Uterus (tissue), 4 donors: ENCODE measurements around the gene OR52B6. TPM values are rescaled to one million over a fixed set of nuclear protein-coding genes. Genes with fewer than 3 reads are reported as not detected.

Experiments
- DNase-seq, 2 donors: peaks; one replicate each; pipeline ENCODE4 v3.0.0-alpha.2; 2019 to 2020
- H3K27ac ChIP-seq, 2 donors: fragments of 200-600 bp; sonication (generic); 1 replicate in 1 of 2; 2 replicates in 1 of 2; pipeline ENCODE4 v1.5.1; 2016 to 2018
- H3K27me3 ChIP-seq, 2 donors: fragments of 200-600 bp; sonication (generic); one replicate each; pipeline ENCODE4 v1.5.1; 2018 to 2019; ENCODE audit warnings: control low read depth in 1 of 2
- H3K36me3 ChIP-seq, 2 donors: fragments of 200-600 bp; sonication (generic); one replicate each; pipeline ENCODE4 v1.5.1; 2019; ENCODE audit warnings: control low read depth in 1 of 2
- H3K4me1 ChIP-seq, 2 donors: fragments of 200-600 bp; sonication (generic); one replicate each; pipeline ENCODE4 v1.5.1; 2018 to 2019; ENCODE audit warnings: control low read depth in 1 of 2
- H3K4me3 ChIP-seq, 2 donors: fragments of 200-600 bp; sonication (generic); 1 replicate in 1 of 2; 2 replicates in 1 of 2; pipeline ENCODE4 v1.5.1; 2018 to 2019; ENCODE audit warnings: mild to moderate bottlenecking in 1 of 2
- H3K9me3 ChIP-seq, 2 donors: fragments of 200-600 bp; sonication (generic); one replicate each; pipeline ENCODE4 v1.5.1; 2019; ENCODE audit warnings: control low read depth in 1 of 2
- CTCF ChIP-seq, 4 experiments: fragments of 200-600 bp in 2 of 4; fragments of 450-650 bp in 2 of 4; sonication (generic) in 2 of 4; IDR thresholded peaks; one replicate each; pipeline ENCODE4 v1.5.1; 2016 to 2019; ENCODE audit warnings: antibody characterized with exemption in 4 of 4, mild to moderate bottlenecking in 2 of 4, moderate library complexity in 1 of 4
- POLR2A ChIP-seq, 2 donors: fragments of 450-650 bp; IDR thresholded peaks; one replicate each; pipeline ENCODE4 v1.6.1; 2016; ENCODE audit warnings: antibody characterized with exemption in 2 of 2, mild to moderate bottlenecking in 1 of 2, moderate library complexity in 1 of 2
- intact Hi-C: fragments of 100-400 bp; cut with DNase I; formaldehyde crosslinking; loops from one replicate; pipeline ENCODE4 v1.15.1; 2023; ENCODE audit warnings: low total_unique reads
- total RNA-seq, 4 donors: library from RNA; depleted of rRNA in 3 of 4; stranded (reverse); fragments of >200 nt in 3 of 4; gene quantifications; one replicate each; pipeline versions ENCODE4 v1.1.0 to v1.2.4, GENCODE V29; 2014 to 2023
- donor health status: DM: yes; HTN: yes; CAD: no.

OR52B6 gene
- total RNA-seq: not detected

- H3K4me3 ChIP-seq: no peak within 1 kb of the TSS
- no peaks in the 10 kb centered on the region for H3K9me3 ChIP-seq
- H3K4me1 ChIP-seq: no peaks in the 10 kb centered on the region
- no peak for TF ChIP-seq CTCF (IDR thresholded peaks at IDR 0.05)
- TF ChIP-seq POLR2A (IDR thresholded peaks at IDR 0.05): no peak
- H3K27ac ChIP-seq: no peak within 1 kb of the TSS
- H3K36me3 ChIP-seq: no peaks in the 10 kb centered on the region
- DNase-seq: no peak
- intact Hi-C loops: no loop called here
- no peaks in the 10 kb centered on the region for H3K27me3 ChIP-seq
These were observed at the start of gene OR52B6 for GRCh38 chr11:5580577-5580976. Gene OR52B6, plus strand, starts transcription at chr11:5580877. Its CDS starts 0 bp downstream, at chr11:5580877.

- Histone ChIP-seq H3K4me1 (no peaks in the 10 kb centered on the region), H3K36me3 (no peaks in the 10 kb centered on the region), H3K9me3 (no peaks in the 10 kb centered on the region), H3K27me3 (no peaks in the 10 kb centered on the region), H3K4me3 (no peak overlapping the region), H3K27ac (no peak overlapping the region)
- intact Hi-C loops: no loop called here
- DNase-seq: no peak
- TF ChIP-seq CTCF (IDR thresholded peaks at IDR 0.05) (no peak), POLR2A (IDR thresholded peaks at IDR 0.05) (no peak)
These were observed 49.4 kb upstream of the OR52B6 start for GRCh38 chr11:5531053-5531831.

- intact Hi-C loops: no loop called here
- no peak for DNase-seq
- Histone ChIP-seq H3K27me3 (no peaks in the 10 kb centered on the region), H3K9me3 (no peaks in the 10 kb centered on the region), H3K4me3 (no peak overlapping the region), H3K27ac (no peak overlapping the region), H3K36me3 (no peaks in the 10 kb centered on the region), H3K4me1 (no peaks in the 10 kb centered on the region)
- TF ChIP-seq POLR2A (IDR thresholded peaks at IDR 0.05): no peak
- TF ChIP-seq CTCF (IDR thresholded peaks at IDR 0.05): no peak
These were observed 46.6 kb upstream of the OR52B6 start for GRCh38 chr11:5534046-5534445.

- no peaks in the 10 kb centered on the region for H3K27me3 ChIP-seq
- no peak for TF ChIP-seq CTCF (IDR thresholded peaks at IDR 0.05)
- TF ChIP-seq POLR2A (IDR thresholded peaks at IDR 0.05): no peak
- H3K27ac ChIP-seq: no peak overlapping the region
- no peaks in the 10 kb centered on the region for H3K4me1 ChIP-seq
- H3K9me3 ChIP-seq: no peaks in the 10 kb centered on the region
- intact Hi-C loops: no loop called here
- no peak for DNase-seq
- no peak overlapping the region for H3K4me3 ChIP-seq
- H3K36me3 ChIP-seq: no peaks in the 10 kb centered on the region
These were observed 44.2 kb upstream of the OR52B6 start for GRCh38 chr11:5536482-5536881.

GRCh38 chr11:5541427-5541826 lies 39.2 kb upstream of the OR52B6 start:
- Histone ChIP-seq H3K4me3 (no peak overlapping the region), H3K27me3 (no peaks in the 10 kb centered on the region), H3K4me1 (no peaks in the 10 kb centered on the region), H3K27ac (no peak overlapping the region), H3K9me3 (no peaks in the 10 kb centered on the region), H3K36me3 (no peaks in the 10 kb centered on the region)
- TF ChIP-seq CTCF (IDR thresholded peaks at IDR 0.05): no peak
- no peak for TF ChIP-seq POLR2A (IDR thresholded peaks at IDR 0.05)
- intact Hi-C loops: no loop called here
- no peak for DNase-seq
